Endometrial microvascular endothelial cells (primary cell): Measurements from ENCODE around the gene MIOX. TPM values are rescaled to one million over a fixed set of nuclear protein-coding genes. Genes with fewer than 3 reads are reported as not detected.
"Not testable (repeated sequence)": the region's sequence is repeated elsewhere in the genome, so short reads cannot be mapped to it uniquely, and the experiment has no call there.

ENCODE experiments used
- in situ Hi-C: cut with HindIII; loops from 2 replicates; pipeline ENCODE4 v1.10.0; 2017; ENCODE audit warnings: low sequenced_read_pairs, low pct_unique_long_range_greater_than_20kb; ENCODE audit errors: inconsistent ontology term
- total RNA-seq: library from RNA; depleted of rRNA; stranded (reverse); fragments of >200 nt; gene quantifications from one replicate; pipeline ENCODE4 v1.2.3, GENCODE V29; 2015; ENCODE audit errors: inconsistent ontology term

The MIOX gene
- total RNA-seq, 1 donor from 2014 or later, result not detected

DNA sequence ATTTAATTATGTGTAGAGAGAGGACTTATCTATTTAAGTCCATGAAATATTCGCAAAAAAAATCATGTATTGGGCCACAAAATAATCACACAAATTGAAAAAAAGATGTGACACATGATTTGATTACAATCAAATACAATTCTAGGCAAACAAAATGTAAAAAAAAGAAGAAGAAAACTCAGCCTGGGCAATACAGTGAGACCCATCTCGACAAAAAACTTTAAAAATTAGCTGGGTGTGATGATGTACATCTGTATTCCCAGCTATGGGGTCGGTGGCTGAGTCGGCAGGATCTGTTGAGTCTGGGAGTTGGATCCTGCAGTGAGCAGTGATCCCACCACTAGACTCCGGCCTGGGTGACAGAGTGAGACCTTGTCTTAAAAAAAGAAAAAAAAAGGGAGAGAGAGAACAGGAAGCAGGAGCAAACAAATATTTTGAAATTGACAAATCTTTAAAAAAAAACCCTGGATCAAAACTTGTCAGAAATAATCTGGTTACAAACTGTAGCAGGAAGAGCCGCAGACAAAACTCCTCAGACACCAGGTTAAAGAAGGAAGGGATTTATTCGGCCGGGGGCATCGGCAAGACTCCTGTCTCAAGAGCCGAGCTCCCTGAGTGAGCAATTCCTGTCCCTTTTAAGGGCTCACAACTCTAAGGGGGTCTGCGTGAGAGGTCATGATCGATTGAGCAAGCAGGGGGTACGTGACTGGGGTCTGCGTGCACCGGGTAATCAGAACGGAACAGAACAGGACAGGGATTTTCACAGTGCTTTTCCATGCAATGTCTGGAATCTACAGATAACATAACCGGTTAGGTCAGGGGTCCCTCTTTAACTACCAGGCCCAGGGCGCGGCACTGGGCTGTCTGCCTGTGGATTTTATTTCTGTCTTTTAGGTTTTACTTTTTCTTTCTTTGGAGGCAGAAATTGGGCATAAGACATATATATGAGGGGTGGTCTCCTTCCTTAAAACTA is 46.5 kb downstream of the MIOX start:
- in situ Hi-C loops, result no loop called here

GRCh38 chr22:50533856-50534711 is 47.4 kb downstream of the MIOX start:
- in situ Hi-C loops, result not testable (repeated sequence)

DNA sequence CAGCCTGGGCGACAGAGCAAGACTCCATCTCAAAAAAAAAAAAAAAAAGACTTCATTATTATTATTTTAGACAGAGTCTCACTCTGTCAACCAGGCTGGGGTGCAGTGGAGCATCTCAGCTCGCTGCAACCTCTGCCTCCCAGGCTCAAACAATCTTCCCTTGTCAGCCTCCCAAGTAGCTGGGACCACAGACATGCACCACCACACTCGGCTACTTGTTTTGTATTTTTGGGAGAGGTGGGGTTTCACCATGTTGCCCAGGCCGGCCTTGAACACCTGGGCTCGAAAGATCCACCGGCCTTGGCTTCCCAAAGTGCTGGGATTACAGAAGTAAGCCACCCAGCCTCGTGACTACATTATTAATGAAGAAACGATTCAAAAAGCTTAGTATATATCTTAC is 48.5 kb downstream of the MIOX start:
- in situ Hi-C loops, result no loop called here

DNA sequence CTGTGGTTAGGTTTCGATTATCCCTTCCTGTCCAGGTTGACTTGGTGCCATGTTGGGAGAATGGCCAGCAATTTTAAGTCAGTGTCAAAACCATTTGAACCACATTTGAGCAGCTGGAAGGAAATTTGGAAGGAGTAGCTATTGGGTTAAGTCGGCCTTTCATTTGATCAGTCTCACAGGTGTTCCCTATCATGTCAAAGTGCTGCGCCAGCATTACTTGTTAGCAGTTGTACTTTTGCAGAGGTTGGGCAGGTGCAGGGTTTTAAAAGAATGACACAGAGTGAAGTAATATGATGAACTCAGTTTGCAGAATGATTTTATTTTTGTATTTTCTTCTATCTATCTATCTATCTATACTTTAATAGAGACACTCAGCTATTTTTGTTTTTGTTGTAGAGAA is 49.6 kb downstream of the MIOX start:
- in situ Hi-C loops, result no loop called here

DNA sequence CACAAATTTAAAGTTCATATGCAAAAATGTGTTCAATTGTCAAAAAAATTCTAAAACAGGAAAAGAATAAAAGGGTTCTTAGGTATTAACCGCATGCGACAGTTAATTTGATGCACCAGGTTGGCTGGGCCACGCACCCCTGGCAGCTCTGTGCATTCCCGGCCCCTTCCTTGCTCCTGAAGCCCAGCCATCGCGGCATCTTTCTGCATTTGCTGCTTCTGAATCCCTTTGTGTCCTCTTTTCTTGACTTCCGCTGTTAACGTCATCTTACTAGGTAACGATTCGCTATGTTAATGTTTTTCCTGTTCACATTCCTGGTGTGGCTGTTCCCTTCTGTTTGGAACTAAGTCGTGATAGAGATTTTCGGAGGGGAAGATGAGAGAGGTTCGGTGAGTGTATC is 51.1 kb downstream of the MIOX start:
- in situ Hi-C loops, result no loop called here

Other genes starting within 250 kb of the MIOX start
- 33.2 TPM for gene TUBGCP6, start 241.8 kb upstream of the MIOX start, total RNA-seq
- gene HDAC10, start 235.6 kb upstream of the MIOX start, total RNA-seq, result 31.3 TPM
- 50.4 TPM for gene MAPK12, start 225.2 kb upstream of the MIOX start, total RNA-seq
- gene MAPK11, start 216.5 kb upstream of the MIOX start, total RNA-seq, result 26.9 TPM
- 37.7 TPM for gene PLXNB2, start 179.2 kb upstream of the MIOX start, total RNA-seq
- gene DENND6B, start 159.8 kb upstream of the MIOX start, total RNA-seq, result 1.2 TPM
- 35.0 TPM for gene PPP6R2, start 143.5 kb upstream of the MIOX start, total RNA-seq
- gene SBF1, start 11.8 kb upstream of the MIOX start, total RNA-seq, result 53.1 TPM
- under 0.01 TPM for gene ADM2, start 5.3 kb upstream of the MIOX start, total RNA-seq
- 73.8 TPM for gene LMF2, start 20.8 kb downstream of the MIOX start, total RNA-seq
- 53.9 TPM for gene NCAPH2, start 21.4 kb downstream of the MIOX start, total RNA-seq
- 1.1 TPM for gene SCO2, start 38.7 kb downstream of the MIOX start, total RNA-seq
- 16.1 TPM for gene TYMP, start 43.2 kb downstream of the MIOX start, total RNA-seq
- not detected for gene KLHDC7B, start 59.0 kb downstream of the MIOX start, total RNA-seq
- not detected for gene SYCE3, start 76.1 kb downstream of the MIOX start, total RNA-seq
- gene CPT1B, start 91.6 kb downstream of the MIOX start, total RNA-seq, result 3.2 TPM
- 41.0 TPM for gene CHKB, start 96.0 kb downstream of the MIOX start, total RNA-seq
- 0.93 TPM for gene MAPK8IP2, start 113.9 kb downstream of the MIOX start, total RNA-seq
- gene ARSA, start 141.3 kb downstream of the MIOX start, total RNA-seq, result 55.8 TPM
- 22.2 TPM for gene SHANK3, start 186.0 kb downstream of the MIOX start, total RNA-seq